NCI-H460 (cell line): ENCODE results near the gene RALB. TPM values are rescaled to one million over a fixed set of nuclear protein-coding genes. Genes with fewer than 3 reads are reported as not detected.
"Not testable (repeated sequence)": the region's sequence is repeated elsewhere in the genome, so short reads cannot be mapped to it uniquely, and the experiment has no call there.

ENCODE experiments used
- DNase-seq: peaks from one replicate; pipeline ENCODE4 v3.0.0-alpha.2; 2016; ENCODE audit warnings: low read depth; ENCODE audit errors: extremely low read depth
- total RNA-seq: library from RNA; depleted of rRNA; stranded (reverse); fragments of >200 nt; shearing (Covaris generic); gene quantifications from 2 replicates; pipeline ENCODE4 v1.2.3, GENCODE V29; 2014

RALB gene
- total RNA-seq, 1 experiment from 2014 or later = 45.6 TPM

DNA sequence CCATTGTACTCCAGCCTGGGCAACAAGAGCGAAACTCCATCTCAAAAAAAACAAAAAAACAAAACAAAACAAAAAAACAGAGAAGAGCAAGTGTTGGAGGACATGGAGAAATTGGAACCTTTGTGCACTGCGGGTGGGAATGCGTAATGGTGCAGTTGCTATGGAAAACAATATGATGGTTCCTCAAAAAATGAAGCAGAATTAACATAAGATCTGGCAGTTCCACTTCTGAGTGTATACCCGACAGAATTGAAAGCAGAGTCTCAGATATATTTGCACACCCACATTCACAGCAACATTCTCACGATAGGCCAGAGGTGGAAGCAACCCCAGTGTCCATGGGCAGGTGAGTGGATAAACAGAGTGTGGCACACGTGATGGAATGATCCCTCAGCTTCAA, 11.0 kb upstream of the RALB start:
- DNase-seq = no peak

- no peak for DNase-seq
Measured at GRCh38 chr2:120243211-120243610, 9.4 kb upstream of the RALB start.

DNA sequence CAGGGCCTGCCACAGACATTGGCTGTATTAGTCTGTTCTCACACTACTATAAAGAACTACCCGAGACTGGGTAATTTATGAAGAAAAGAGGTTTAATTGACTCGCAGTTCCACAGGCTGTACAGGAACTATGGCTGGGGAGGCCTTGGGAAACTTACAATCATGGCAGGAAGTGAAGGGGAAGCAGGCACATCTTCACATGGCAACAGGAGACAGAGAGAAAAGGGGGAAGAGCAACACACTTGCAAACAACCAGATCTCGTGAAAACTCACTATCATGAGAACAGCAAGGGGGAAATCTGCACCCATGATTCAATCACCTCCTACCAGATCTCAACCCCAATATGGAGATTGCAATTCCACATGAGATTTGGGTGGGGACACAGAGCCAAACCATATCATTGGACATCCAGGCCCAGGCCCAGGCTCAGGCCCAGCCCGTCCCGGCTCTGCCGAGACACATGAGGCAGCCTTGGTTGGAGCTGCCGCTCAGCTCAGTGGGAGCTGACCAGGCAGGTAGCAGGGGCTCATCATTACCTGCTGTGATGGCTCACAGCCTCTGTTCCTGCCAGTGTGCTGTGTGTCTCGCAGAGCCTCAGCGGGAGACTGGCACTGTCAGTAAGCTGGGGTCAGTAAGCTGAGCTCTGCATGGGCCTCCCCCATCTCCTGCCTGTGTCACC, 8.6 kb upstream of the RALB start:
- DNase-seq = no peak

DNA sequence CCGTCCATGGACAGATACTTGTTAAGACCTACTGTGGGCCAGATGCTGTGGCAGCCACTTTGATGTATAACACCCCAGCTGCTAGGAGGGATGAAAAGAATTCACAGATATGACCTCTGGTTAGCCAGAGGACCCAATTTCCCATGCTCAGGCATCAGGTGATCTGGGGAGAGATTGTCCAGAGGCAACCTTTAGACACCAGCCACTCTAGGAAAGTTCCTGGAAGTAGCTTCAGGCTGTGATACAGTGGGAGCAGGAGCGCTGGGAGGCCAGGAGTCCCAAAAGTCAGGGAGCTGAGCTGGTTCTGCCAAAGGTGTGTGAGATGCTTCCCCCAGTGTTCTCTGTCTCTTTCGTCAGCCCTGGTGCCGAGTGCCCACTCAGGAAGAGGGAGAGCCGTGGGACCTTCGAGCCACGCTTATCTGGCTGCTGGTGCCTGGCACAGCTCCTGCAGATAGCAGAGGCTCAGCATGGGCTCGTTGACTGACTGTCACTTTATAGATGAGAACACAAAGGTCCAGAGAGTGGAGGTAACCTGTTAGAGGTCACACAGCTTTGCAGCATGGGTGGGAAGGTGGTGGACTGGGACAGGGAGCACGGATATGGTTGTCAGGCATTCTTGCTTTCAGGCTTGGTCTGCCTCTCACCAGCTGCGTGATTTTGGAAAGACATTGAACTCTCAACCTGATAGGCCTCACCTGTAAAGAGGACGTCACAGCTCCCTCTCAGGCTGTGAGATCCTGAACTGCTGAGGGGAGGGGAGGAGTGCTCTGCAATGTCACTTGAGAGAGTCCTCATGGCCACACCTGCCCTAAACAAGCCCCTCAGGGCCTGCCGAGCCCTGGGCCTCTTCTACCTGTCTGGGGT, 7.8 kb upstream of the RALB start:
- no peak for DNase-seq

GRCh38 chr2:120245520-120246332, 6.9 kb upstream of the RALB start:
- no peak for DNase-seq

DNA sequence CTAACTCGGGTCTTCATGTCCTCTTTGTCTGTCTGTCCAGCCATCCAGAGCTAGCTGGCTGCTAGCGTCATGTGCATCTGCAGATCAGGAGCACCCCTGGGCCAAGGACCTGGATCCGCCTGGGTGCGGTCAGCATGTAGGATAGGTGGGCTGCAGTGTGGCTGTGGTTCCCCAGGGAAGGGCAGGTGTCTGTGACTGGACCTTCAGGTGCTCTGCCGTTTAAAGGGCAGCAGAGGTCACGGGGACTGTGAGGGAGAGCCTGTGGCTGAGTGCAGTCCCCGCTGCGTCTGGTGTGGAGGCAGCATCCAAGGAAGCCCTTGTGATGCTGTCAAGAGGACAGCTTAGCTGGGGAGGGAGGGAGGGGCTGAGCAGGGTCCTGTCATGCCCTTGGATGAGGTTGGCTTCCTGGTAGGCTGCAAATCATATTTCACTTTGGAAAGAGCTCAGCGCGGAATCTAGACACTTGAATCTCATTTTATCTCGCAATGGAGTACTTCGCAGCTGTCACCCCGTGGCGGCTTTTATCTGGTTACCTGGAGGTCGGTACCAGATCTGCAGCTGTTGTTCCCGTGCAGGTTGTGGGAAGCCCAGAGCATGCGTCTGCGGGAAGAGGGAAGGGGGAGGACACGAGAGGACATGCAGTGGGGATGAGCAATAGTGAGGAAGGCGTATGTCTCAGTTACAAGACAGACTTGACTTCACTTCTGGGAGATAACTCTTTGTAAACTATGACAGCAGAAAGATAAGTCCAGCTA, 5.9 kb upstream of the RALB start:
- no peak for DNase-seq

GRCh38 chr2:120247851-120248250, 4.8 kb upstream of the RALB start:
- DNase-seq = no peak

GRCh38 chr2:120250640-120251039, 2.0 kb upstream of the RALB start:
- DNase-seq = no peak

DNA sequence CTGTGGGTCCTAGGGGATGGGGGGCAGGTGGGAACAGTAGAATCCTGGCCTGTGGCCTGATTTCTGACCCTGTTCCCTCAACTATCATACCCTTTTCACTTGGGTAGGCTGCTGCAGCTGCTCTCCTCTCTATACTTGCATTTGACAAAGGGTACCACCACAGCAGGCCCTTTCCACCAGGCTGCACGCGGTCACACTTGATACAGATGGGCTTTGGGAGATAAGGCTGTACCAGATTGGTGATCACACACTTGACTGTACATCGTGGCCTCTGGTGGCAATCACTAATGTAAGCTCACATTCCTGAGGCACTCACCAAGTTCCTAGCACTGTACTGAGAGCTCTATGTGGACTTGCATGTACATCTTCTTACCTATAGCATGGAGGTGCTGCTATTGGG, 1.6 kb upstream of the RALB start:
- no peak for DNase-seq

- no peak for DNase-seq
Measured at GRCh38 chr2:120251880-120252224, 800 bp upstream of the RALB start.

DNA sequence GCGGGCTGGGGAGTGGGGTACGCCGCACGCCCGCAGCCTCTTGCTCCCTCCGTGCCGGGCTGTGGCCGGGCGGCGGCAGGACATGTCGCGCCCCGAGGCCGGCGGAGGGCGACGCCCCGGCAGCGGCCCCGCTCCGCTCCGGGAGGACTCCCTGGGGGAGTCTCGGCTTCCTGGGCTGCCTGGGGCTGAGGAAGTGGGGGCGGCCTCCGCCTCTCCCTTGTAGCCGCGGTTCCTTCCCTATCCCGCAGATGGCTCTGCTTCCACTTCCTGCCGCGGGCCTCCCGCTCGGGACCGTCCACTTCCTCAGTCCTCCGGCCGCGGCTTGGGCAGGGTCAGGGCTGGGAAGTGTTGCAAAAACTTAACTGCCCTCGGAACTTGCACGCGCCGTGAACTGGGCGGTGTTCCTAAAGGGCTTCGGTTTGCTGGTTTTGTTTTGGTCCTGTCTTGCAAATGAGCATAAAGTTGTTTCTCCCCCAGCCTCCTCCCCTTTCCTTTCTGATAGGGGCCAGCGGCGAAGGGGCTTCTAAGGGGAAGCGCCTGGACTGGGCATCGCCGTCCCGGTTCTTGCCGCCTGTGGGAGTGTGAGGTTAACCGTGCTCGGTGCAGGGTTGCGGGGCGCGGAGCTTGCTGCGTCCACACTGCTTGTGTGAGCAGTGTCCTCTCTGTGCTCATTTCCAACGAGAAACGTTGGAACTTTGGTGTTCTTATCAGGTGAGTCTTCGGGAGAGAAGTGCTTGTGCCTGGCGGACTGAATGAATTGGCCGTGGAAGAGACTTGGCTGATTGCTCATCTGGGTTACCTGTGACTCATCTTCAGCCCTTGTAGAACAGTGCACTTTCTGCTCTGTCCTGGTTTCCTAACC, 600 bp downstream of the RALB start:
- peak; percentile 65 for DNase-seq

GRCh38 chr2:120254178-120254577, 1.5 kb downstream of the RALB start:
- no peak for DNase-seq

DNA sequence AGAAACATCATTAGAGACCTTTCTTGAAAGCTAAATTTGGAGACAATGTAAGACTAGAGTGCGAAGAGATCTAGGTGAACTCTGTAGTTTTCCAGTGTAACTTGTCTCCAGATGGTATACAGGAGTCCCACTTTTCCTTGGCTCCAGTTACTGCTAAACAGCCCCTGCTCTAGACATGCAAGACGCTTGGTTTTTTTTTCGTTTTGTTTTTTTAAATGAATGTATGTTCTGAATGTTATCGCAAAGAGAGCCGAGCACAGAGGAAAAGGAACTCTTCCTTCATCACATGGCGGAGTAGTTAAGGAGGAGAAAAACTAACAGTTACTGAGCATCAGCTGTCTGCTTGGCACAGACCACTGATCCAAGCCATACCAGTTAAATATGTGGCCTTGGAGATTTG, 2.4 kb downstream of the RALB start:
- DNase-seq = no peak

- DNase-seq = no peak
Measured at GRCh38 chr2:120255986-120256650, 3.5 kb downstream of the RALB start.

DNA sequence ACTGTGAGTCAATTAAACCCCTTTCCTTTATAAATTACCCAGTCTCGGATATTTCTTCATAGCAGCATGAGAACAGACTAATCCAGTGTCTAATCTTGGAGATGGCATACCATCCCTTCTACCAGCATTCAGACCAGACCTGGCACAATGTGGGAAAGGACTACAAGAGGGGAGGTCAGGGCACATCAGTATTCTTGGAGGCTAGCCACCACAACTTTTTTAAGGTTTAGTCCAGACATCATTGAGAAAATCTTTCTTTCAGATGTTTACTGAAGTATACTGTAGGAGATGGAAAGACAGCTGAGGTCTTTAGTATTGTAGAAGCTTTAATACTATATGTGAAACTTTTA, 4.0 kb downstream of the RALB start:
- no peak for DNase-seq

- DNase-seq = no peak
Measured at GRCh38 chr2:120257522-120257921, 4.9 kb downstream of the RALB start.

DNA sequence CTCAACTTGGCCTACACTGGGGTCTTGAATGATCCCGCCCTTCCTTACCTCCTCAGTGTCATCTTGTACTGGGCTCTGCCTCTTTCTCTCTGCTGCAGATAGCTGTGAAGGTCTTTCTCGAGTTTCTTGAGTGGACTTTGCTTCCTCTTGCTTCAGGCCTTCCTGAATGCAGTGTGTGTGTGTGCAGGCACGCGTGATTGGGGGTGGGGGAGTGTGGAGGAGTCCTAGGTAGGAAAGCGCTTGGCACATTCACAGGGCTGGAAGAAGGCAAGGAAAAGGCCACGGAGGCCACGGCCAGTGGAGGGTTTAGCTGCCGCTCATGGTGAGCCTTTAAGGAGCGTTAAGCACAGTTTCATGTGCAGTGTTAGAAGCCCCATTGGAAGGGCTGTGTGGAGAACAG, 5.5 kb downstream of the RALB start:
- DNase-seq = no peak

- DNase-seq = not testable (repeated sequence)
Measured at GRCh38 chr2:120259939-120260338, 7.3 kb downstream of the RALB start.

GRCh38 chr2:120260736-120261135, 8.1 kb downstream of the RALB start:
- DNase-seq = no peak
